GM10266 (cell line): ENCODE data around the gene ARMC8.

ENCODE experiments used
- DNase-seq: peaks from one replicate; pipeline ENCODE4 v3.0.0; 2012; ENCODE audit errors: extremely low spot score
- CTCF ChIP-seq: IDR thresholded peaks from 2 replicates; pipeline ENCODE4 v1.5.1; 2012; ENCODE audit warnings: mild to moderate bottlenecking, low read depth; ENCODE audit not compliant: control insufficient read depth, insufficient read depth; ENCODE audit errors: missing control alignments

The ARMC8 gene

GRCh38 chr3:138219255-138219654, 32.2 kb downstream of the ARMC8 start:
- no peak for DNase-seq
- no peak for TF ChIP-seq CTCF

- TF ChIP-seq CTCF, result no peak
- DNase-seq, result no peak
Measured at GRCh38 chr3:138220242-138220641, 33.1 kb downstream of the ARMC8 start.

- no peak for DNase-seq
- no peak for TF ChIP-seq CTCF
Measured at GRCh38 chr3:138220788-138221187, 33.7 kb downstream of the ARMC8 start.

GRCh38 chr3:138222131-138222941, 35.2 kb downstream of the ARMC8 start:
- no peak for TF ChIP-seq CTCF
- no peak for DNase-seq

GRCh38 chr3:138222942-138223287, 35.8 kb downstream of the ARMC8 start:
- TF ChIP-seq CTCF, result no peak
- DNase-seq, result no peak

- no peak for TF ChIP-seq CTCF
- DNase-seq, result no peak
Measured at GRCh38 chr3:138227650-138228049, 40.5 kb downstream of the ARMC8 start.

GRCh38 chr3:138230525-138230924, 43.4 kb downstream of the ARMC8 start:
- no peak for DNase-seq
- no peak for TF ChIP-seq CTCF
